HepG2 (cell line): ENCODE measurements around the gene ITPRIP.
A peak's percentile ranks its signal among the peaks of the same experiment; 100 is the strongest.

Source experiments
- ATF1 ChIP-seq: IDR thresholded peaks from 2 replicates; pipeline ENCODE4 v1.6.1; 2016; ENCODE audit warnings: mild to moderate bottlenecking, control low read depth
- CREB1 ChIP-seq, 2 experiments: fragments of 450-650 bp in 1 of 2; IDR thresholded peaks; 2 replicates each; pipeline ENCODE4 v1.6.1; 2016 to 2017; ENCODE audit warnings: control low read depth in 1 of 2, mild to moderate bottlenecking in 1 of 2, missing compliant biosample characterization in 1 of 2, missing genetic modification characterization in 1 of 2
- HOXD1 ChIP-seq: sonication (generic); formaldehyde crosslinking; IDR thresholded peaks from 2 replicates; pipeline ENCODE4 v1.5.0; 2020; ENCODE audit warnings: missing genetic modification reagents
- KLF11 ChIP-seq: IDR thresholded peaks from 2 replicates; pipeline ENCODE4 v1.6.1; 2016; ENCODE audit warnings: missing compliant biosample characterization
- MEIS1 ChIP-seq: sonication (generic); formaldehyde crosslinking; IDR thresholded peaks from 2 replicates; pipeline ENCODE4 v1.9.0; 2021; ENCODE audit warnings: mild to moderate bottlenecking, missing genetic modification reagents, moderate library complexity, borderline replicate concordance
- TBP ChIP-seq: sonication (generic); formaldehyde crosslinking; IDR thresholded peaks from 2 replicates; pipeline ENCODE4 v1.5.0; 2020; ENCODE audit warnings: missing genetic modification reagents
- ZNF709 ChIP-seq: sonication (generic); formaldehyde crosslinking; IDR thresholded peaks from 2 replicates; pipeline ENCODE4 v1.5.0; 2020; ENCODE audit warnings: mild to moderate bottlenecking, missing genetic modification reagents
- TF ChIP-seq, protein P1 (sequence below), 2 experiments: sonication (generic) in 1 of 2; formaldehyde crosslinking in 1 of 2; IDR thresholded peaks; 2 replicates each; pipeline versions ENCODE4 v1.5.1 to v1.6.1; 2011 to 2020; ENCODE audit warnings: borderline replicate concordance in 1 of 2, low read depth in 1 of 2, low read length in 1 of 2, mild to moderate bottlenecking in 1 of 2, missing genetic modification reagents in 1 of 2, moderate library complexity in 1 of 2
- TF ChIP-seq, protein P2 (sequence below): sonication (generic); formaldehyde crosslinking; IDR thresholded peaks from 2 replicates; pipeline ENCODE4 v1.4.0; 2020; ENCODE audit warnings: missing genetic modification reagents

DNA sequence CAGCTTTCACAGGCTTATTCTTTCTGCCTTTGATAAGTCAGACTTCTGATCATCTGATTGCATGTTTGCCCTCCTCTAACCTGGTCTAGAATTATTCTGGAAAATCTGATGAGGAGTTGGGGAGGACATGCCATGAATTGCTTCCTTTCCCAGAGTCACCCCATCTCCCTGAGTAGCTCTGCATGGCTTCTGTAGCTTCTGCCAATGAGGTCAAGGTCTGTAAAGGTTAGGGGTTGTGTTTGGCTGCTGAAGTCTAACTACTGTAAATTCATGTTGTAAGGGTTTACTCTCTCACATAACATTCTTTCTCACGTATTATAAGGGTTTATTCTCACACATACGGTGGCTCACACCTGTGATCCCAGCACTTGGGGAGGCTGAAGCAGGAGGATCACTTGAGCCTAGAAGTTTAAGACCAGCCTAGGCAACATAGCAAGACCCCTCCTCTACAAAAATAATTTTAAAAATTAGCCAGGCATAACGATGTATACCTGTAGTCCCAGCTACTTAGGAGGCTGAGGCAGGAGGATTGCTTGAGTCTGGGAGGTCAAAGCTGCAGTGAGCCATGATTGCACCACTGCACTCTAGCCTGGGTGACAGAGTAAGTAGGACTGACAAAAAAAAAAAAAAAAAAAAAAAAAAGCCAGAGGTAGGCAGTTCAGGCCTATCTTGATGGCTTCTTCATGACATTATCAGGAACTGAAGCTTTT is 58.6 kb downstream of the ITPRIP start:
- no peak for TF ChIP-seq TBP
- no peak for TF ChIP-seq KLF11 (CRISPR knock-in tag)
- no peak for TF ChIP-seq CREB1 (IDR thresholded peaks at IDR 0.05)
- no peak for TF ChIP-seq CREB1 (CRISPR knock-in tag; IDR thresholded peaks at IDR 0.05)
- no peak for TF ChIP-seq ZNF709 (CRISPR knock-in tag)
- 0 out of 2 replicates have a peak, but pooled peaks have one; percentile 46 for TF ChIP-seq HOXD1
- TF ChIP-seq ATF1 (CRISPR knock-in tag) = no peak
- TF ChIP-seq, protein P1, sequence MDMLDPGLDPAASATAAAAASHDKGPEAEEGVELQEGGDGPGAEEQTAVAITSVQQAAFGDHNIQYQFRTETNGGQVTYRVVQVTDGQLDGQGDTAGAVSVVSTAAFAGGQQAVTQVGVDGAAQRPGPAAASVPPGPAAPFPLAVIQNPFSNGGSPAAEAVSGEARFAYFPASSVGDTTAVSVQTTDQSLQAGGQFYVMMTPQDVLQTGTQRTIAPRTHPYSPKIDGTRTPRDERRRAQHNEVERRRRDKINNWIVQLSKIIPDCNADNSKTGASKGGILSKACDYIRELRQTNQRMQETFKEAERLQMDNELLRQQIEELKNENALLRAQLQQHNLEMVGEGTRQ (IDR thresholded peaks at IDR 0.05; ENCODE audit: low read depth, low read length) = no peak
- TF ChIP-seq, protein P1 (CRISPR knock-in tag; IDR thresholded peaks at IDR 0.05; ENCODE audit: borderline replicate concordance) = no peak
- TF ChIP-seq, protein P2, sequence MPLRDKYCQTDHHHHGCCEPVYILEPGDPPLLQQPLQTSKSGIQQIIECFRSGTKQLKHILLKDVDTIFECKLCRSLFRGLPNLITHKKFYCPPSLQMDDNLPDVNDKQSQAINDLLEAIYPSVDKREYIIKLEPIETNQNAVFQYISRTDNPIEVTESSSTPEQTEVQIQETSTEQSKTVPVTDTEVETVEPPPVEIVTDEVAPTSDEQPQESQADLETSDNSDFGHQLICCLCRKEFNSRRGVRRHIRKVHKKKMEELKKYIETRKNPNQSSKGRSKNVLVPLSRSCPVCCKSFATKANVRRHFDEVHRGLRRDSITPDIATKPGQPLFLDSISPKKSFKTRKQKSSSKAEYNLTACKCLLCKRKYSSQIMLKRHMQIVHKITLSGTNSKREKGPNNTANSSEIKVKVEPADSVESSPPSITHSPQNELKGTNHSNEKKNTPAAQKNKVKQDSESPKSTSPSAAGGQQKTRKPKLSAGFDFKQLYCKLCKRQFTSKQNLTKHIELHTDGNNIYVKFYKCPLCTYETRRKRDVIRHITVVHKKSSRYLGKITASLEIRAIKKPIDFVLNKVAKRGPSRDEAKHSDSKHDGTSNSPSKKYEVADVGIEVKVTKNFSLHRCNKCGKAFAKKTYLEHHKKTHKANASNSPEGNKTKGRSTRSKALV = no peak
- no peak for TF ChIP-seq MEIS1 (CRISPR knock-in tag)
